ENCODE results near the gene IFT122.

The IFT122 gene

DNA sequence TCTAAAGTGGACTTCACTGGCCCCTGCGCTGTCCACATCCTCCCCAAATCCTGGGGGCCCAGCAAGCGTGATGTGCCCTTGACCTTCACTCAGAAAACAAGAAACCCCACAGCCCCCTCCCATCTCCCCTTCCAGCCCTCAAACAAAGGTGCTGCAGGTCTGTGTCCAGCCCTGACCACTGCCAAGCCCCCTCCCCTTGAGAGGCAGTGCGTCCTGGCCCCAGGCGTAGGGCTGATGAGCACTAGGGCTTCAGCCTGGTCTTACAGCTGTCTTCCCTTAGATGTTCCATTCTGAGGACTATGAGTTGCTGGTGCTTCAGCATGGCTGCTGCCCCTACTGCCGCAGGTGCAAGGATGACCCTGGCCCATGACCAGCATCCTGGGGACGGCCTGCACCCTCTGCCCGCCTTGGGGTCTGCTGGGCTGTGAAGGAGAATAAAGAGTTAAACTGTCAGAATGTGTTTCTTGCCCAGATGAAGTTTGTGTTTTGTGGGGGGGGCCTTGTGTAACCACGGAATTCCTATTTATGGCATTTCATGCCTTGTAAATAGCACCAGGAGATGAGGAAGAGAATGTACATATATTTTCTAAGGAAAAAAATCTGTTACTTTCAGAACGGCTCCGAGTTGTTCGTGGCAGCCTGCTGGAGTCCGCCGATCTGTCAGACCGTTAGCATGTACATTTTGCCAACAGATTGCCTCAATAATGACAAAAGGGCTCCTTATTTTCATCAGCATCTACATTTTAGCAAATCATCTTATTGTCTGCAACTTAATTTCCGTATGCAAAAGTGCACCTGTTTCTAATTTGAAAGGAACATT is 80.1 kb downstream of the IFT122 start:
- no peak for DNase-seq

DNA sequence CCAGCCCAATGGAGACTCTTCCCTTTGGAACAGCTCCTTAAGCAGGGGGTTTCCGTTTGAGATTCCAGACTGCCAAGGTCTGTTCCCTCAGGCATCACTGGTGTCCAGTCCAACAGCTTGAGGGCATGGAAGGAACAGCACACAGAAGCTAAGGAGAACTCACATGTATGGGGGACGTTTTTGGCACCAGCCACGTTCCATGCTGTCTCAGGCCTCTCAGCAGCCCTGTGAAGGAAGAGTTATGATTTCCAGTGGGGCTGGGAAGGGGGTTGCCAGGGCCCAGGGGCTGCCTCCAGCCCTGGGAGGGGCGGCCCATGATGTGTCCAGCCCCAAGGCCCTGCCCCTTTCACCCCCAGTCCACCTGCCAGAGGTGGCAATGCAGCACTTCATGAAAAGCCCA is 80.9 kb downstream of the IFT122 start:
- no peak for DNase-seq

DNA sequence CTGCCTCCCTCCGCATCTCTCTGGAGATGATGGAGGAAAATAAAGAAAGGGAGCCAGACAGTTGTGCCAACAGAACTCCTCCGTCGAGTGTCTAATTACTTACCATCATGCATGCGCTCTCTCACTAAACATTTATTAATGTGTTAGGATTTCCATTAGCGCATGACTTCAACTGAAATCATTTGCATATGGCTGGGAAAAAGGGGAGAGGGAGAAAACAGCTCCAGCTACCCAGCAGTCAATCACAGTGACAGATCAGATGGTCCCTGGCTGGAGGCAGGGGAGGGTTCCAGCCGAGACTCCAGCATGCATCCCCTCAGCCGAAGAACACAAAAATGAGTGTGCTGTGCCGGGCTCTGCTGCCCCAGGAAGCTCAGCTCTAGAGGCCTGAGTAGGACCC is 81.6 kb downstream of the IFT122 start:
- no peak for DNase-seq

DNA sequence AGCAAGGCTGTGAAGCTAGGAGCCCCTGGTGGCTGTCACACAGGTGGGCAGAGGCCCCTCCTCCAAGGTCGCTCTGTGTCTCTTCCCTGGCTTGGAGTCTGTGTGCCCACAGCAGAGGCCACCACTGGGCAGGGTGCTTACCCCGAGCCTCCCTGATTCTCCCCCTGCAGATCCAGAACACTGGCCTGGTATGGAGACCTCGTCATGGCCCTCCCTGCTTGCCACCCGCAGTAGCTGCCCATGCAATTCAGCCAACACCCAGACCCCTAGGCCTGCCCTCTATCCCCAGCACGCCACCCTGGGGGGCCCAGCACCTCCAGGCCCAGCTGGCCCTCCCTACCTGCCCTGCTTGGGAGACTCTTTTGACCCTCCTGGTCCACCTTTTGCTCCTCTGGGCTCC is 82.9 kb downstream of the IFT122 start:
- DNase-seq, result no peak

DNA sequence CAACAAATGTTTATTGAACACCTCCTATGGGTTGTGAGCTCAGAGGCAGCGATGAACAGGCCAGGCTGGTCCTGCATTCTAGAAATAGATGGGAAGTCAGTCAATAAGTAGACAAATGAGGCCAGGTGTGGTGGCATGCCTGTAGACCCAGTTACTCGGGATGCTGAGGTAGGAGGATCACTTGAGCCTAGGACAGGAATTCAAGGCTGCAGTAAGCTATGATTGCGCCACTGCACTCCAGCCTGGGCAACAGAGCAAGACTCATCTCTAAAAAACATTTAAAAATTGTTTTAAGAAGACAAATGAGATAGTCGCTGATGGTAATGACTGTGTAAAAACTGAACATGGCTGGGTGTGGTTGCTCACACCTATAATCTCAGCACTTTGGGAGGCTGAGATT is 84.1 kb downstream of the IFT122 start:
- DNase-seq, result no peak

DNA sequence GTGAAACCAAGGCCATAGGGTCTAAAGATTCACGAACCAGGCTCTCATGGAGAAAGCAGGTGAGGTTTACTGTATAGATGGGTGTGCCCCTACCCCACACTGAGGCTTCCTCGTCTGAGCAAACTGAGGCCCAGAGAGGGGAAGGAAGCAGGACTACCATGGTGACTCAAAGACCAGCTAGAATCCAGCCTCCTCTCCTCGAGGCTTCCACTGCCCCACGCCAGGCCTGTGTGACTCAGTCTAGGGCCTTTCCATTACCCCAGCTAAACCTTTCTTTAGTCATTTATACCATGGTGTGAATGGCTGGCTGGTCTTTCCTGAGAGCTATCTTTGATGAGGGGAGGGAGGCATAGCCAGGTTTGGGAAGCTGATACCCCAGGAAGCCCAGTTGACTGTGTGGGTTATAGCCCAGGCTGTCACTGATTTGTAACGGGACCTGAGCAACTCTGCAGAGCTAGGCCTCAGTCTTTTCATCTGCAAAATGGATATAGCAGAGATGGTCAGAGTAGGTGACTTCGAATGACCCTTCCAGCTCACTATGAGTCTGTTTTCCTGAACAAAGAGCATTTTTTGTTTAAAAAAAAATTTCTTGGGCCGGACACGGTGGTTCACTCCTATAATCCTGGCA is 85.4 kb downstream of the IFT122 start:
- no peak for DNase-seq

DNA sequence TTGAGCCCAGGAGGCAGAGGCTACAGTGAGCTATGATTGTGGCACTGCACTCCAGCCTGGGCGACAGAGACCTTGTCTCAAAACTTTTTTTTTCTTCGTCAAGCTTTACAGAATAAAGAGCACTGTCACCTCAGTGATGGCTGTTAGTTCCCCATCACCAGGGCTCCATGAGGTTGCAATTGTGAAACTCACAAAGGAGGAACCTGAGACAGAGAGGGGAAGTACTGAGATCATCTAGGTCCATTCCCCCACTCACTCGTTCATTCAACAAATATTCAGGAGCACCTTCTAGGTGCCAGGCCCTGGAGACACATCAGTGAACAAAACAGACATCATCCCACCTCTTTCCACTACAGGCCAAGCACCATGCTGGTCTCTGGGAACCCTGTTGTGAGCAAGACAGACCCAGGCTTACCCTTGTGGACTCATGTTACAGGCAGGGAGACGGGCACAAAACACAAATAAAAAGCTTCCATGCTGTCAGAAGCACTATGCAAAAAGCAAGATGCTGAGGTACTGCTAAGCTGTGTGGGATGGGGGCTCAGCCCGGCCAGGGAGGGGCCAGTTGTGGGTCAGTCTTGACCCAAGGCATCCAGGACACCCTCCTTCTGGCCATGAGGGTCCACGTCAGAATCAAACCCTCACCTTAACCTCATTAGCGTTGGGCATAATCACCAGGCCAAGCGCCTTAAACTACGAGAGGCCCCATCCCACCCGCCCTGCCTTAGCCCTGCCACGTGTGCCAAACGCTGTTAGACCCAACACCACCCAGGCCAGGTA is 86.3 kb downstream of the IFT122 start:
- DNase-seq, result no peak

DNA sequence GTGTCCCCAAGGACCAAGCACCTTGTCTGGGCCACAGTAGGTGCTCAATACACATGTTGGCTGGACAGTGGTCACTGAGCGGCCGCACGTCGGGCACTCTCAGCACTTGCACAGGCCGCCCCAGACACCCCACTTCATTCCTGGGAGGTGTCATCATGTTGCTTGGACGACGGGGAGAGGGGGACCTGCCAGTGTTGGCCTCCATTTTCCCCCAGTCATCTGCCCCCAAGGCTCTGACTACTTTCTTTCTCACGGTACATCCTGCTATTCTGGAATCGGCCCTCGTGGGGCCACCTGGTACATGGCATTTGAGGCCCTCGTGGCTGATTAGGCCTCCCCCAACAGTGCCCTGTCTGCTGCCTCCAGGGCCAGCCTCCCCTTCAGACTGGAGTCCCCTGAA is 87.2 kb downstream of the IFT122 start:
- DNase-seq, result no peak

DNA sequence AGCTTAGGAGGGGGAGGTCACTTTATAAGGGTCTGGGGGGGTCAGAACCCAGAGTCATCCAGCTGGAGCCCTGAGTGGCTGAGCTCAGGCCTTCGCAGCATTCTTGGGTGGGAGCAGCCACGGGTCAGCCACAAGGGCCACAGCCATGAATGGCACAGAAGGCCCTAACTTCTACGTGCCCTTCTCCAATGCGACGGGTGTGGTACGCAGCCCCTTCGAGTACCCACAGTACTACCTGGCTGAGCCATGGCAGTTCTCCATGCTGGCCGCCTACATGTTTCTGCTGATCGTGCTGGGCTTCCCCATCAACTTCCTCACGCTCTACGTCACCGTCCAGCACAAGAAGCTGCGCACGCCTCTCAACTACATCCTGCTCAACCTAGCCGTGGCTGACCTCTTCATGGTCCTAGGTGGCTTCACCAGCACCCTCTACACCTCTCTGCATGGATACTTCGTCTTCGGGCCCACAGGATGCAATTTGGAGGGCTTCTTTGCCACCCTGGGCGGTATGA is 88.6 kb downstream of the IFT122 start, which contains the start of gene RHO:
Gene RHO, plus strand, starts transcription at position 51 of the 512 bp plus-strand sequence. Its CDS starts 95 bp downstream, at position 146.
- DNase-seq, result no peak

DNA sequence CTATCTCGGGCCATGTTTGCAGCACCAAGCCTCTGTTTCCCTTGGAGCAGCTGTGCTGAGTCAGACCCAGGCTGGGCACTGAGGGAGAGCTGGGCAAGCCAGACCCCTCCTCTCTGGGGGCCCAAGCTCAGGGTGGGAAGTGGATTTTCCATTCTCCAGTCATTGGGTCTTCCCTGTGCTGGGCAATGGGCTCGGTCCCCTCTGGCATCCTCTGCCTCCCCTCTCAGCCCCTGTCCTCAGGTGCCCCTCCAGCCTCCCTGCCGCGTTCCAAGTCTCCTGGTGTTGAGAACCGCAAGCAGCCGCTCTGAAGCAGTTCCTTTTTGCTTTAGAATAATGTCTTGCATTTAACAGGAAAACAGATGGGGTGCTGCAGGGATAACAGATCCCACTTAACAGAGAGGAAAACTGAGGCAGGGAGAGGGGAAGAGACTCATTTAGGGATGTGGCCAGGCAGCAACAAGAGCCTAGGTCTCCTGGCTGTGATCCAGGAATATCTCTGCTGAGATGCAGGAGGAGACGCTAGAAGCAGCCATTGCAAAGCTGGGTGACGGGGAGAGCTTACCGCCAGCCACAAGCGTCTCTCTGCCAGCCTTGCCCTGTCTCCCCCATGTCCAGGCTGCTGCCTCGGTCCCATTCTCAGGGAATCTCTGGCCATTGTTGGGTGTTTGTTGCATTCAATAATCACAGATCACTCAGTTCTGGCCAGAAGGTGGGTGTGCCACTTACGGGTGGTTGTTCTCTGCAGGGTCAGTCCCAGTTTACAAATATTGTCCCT is 89.6 kb downstream of the IFT122 start:
- DNase-seq, result no peak

DNA sequence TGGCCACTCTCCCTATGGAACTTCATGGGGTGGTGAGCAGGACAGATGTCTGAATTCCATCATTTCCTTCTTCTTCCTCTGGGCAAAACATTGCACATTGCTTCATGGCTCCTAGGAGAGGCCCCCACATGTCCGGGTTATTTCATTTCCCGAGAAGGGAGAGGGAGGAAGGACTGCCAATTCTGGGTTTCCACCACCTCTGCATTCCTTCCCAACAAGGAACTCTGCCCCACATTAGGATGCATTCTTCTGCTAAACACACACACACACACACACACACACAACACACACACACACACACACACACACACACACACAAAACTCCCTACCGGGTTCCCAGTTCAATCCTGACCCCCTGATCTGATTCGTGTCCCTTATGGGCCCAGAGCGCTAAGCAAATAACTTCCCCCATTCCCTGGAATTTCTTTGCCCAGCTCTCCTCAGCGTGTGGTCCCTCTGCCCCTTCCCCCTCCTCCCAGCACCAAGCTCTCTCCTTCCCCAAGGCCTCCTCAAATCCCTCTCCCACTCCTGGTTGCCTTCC is 90.3 kb downstream of the IFT122 start:
- DNase-seq, result no peak

DNA sequence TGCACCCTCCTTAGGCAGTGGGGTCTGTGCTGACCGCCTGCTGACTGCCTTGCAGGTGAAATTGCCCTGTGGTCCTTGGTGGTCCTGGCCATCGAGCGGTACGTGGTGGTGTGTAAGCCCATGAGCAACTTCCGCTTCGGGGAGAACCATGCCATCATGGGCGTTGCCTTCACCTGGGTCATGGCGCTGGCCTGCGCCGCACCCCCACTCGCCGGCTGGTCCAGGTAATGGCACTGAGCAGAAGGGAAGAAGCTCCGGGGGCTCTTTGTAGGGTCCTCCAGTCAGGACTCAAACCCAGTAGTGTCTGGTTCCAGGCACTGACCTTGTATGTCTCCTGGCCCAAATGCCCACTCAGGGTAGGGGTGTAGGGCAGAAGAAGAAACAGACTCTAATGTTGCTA is 90.8 kb downstream of the IFT122 start:
- no peak for DNase-seq

DNA sequence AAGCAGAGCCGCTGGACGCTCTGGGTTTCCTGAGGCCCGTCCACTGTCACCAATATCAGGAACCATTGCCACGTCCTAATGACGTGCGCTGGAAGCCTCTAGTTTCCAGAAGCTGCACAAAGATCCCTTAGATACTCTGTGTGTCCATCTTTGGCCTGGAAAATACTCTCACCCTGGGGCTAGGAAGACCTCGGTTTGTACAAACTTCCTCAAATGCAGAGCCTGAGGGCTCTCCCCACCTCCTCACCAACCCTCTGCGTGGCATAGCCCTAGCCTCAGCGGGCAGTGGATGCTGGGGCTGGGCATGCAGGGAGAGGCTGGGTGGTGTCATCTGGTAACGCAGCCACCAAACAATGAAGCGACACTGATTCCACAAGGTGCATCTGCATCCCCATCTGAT is 91.7 kb downstream of the IFT122 start:
- no peak for DNase-seq

DNA sequence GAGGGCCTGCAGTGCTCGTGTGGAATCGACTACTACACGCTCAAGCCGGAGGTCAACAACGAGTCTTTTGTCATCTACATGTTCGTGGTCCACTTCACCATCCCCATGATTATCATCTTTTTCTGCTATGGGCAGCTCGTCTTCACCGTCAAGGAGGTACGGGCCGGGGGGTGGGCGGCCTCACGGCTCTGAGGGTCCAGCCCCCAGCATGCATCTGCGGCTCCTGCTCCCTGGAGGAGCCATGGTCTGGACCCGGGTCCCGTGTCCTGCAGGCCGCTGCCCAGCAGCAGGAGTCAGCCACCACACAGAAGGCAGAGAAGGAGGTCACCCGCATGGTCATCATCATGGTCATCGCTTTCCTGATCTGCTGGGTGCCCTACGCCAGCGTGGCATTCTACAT is 92.2 kb downstream of the IFT122 start:
- DNase-seq, result no peak

DNA sequence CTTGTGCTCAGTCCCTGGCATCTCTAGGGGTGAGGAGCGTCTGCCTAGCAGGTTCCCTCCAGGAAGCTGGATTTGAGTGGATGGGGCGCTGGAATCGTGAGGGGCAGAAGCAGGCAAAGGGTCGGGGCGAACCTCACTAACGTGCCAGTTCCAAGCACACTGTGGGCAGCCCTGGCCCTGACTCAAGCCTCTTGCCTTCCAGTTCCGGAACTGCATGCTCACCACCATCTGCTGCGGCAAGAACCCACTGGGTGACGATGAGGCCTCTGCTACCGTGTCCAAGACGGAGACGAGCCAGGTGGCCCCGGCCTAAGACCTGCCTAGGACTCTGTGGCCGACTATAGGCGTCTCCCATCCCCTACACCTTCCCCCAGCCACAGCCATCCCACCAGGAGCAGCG is 93.4 kb downstream of the IFT122 start:
- DNase-seq, result no peak

DNA sequence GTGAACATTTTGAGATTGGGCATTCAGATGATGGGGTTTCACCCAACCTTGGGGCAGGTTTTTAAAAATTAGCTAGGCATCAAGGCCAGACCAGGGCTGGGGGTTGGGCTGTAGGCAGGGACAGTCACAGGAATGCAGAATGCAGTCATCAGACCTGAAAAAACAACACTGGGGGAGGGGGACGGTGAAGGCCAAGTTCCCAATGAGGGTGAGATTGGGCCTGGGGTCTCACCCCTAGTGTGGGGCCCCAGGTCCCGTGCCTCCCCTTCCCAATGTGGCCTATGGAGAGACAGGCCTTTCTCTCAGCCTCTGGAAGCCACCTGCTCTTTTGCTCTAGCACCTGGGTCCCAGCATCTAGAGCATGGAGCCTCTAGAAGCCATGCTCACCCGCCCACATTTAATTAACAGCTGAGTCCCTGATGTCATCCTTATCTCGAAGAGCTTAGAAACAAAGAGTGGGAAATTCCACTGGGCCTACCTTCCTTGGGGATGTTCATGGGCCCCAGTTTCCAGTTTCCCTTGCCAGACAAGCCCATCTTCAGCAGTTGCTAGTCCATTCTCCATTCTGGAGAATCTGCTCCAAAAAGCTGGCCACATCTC is 94.5 kb downstream of the IFT122 start:
- DNase-seq, result no peak

DNA sequence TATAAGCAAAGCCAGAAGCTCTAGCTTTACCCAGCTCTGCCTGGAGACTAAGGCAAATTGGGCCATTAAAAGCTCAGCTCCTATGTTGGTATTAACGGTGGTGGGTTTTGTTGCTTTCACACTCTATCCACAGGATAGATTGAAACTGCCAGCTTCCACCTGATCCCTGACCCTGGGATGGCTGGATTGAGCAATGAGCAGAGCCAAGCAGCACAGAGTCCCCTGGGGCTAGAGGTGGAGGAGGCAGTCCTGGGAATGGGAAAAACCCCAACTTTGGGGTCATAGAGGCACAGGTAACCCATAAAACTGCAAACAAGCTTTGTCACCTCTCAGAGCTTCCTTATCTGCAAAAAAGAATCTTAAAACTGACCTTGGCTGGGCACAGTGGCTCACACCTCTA is 95.1 kb downstream of the IFT122 start:
- DNase-seq, result no peak

DNA sequence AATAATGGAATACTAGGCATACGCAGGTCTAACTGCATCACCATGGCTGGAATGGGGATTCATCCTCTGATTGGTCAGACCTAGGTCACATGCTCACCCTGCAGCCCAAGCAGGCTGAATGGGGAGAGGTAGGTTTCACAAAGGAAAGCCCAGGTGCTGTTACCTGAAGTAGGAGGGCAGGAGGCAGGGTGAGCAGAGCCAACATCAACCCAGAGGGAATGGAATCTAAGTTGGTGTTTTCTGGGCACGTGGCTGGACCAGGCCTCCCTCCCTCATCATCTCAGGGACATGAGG is 96.3 kb downstream of the IFT122 start:
- DNase-seq, result no peak

DNA sequence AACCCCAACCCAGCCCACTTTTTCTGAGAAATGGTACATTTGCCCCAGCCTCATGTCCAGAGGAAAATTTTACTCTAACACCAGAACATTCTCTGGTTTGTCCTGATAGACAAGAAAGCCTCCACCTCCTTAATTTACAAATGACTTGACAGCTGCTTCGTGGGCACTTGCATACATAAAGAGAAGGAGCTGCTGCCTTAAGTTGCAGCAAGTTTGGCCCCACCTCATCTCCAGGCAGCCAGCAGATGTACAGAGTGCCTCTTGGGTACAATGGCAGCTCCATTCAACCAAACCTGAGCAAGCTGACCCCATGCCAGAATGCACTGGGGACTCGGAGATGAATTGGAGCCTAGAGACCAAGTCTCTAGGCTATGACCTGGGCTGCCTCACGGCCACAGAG is 96.8 kb downstream of the IFT122 start:
- no peak for DNase-seq

DNA sequence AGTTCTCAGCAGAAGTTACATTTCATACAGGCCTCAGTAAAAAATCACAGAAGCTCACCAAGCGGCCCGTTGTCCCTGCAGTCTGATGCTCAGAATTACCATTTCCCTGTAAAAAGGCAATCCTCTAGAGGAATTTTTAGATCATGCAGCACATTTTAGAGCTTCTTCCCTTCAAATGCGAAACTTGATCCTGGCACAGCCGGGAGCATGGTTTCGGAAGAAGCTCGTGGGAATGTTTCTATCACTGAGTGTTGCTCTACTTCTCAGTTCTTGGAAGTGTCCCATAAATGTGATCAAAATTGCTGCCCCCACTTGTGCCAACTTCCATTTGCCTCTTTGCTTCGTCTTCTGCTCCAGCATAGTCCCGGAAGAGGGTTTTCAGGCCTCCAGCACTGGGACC is 99.2 kb downstream of the IFT122 start:
- DNase-seq, result no peak

DNA sequence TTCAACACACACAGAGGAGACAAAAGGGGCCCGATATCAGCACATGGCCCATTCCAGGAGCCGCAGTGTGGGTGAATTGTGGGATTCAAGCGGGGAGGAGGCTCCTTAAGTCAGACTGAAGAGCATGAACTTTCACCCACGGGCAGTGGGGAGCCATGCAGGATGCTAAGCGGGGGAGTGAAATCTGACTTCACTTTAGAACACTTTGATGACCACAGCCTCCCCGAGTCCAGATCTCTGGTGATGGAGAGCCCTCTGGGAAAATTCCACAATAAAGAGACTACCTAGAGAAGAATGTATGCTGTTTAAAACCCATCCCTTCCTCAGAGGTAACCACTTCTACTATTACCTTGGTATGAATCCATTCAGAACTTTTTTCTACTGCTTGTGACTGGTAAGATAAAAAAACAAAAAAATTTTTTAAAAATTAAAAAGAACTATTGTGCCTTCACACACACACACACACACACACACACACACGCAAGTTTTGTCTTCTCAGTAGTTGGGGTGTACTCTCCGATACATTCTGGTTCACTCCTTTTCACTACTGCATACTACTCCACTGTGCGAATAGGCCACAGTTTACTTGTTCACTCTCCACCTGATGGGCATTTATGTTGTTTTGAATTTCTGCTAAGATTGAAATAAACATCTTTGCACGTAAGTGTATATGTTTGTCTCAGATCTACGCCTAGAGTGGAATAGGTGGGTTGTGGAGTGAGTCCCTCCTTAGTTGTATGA is 100.9 kb downstream of the IFT122 start:
- DNase-seq, result no peak

DNA sequence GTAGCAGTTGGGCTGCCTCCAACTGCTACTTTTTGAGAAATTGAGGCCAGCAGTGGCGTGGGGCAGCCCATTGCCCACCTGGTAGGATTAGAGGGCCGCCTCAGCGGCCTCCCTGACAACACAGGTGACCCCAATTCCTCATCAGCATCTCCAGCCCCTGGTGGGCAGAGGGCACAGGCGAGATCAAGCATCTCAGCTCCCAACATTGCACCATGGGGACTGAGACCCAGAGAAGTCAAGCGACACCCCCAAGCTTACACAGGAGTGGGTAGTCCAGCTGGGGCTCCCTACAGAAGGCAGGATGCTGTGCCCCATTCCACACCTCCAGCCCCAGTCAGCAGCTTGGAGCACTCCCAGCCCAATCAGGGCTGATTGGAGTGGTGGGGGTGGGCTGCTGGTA is 102.7 kb downstream of the IFT122 start:
- no peak for DNase-seq
